HG03457 (cell line): ENCODE data around the gene NMD3.
"Not testable (repeated sequence)": the region's sequence is repeated elsewhere in the genome, so short reads cannot be mapped to it uniquely, and the experiment has no call there.

Experiments used
- ATAC-seq: cut with Tn5 transposase; IDR thresholded peaks from one replicate; pipeline ENCODE4 v1.9.1; 2021; ENCODE audit warnings: moderate number of reproducible peaks; ENCODE audit not compliant: unreplicated experiment

The NMD3 gene

DNA sequence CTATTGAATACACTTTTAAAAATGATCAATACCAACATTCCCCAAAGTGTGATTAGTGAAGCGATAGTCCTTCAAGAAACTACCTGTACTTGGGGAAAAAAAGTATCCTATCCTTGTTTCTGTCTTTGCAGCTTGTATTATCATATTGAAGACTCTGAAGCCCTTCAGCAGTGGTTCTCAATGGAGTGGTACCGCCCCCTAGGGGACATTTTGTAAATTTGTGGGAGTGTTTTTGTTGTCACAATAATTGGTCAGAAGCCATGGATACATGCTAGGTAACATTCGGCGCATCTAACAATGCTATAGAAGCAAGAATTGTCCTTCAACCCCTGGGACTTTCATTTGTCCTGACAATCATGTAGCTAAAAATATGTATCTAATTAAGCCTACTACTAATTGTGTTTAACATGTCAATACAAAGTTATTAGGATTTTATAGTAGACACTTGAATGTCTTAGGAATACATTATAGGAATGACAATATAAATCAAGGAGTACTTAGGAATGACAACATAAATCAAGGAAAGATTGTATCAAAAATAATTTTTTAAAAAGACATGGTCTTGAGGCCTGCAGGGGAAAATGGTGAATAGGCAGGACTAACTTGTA is 53.7 kb downstream of the NMD3 start:
- no peak for ATAC-seq

DNA sequence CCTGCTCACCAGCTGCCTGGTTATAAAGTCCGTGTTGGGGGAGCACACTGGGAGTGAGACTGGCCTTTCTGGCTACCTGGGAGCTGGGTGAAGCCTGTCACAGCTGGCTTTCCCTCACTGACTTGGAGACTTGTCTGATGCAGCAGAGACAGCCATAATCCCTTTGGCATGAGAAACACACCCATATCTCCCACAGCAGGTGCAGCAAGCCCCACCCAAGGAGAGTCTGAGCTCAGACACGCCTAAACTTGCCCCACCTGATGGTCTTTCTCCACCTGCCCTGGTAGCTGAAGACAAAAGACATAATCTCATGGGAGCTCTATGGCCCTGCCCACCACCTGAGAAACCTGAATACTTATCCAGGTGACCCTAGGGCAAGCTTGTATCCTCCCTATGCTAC is 54.8 kb downstream of the NMD3 start:
- ATAC-seq: no peak

DNA sequence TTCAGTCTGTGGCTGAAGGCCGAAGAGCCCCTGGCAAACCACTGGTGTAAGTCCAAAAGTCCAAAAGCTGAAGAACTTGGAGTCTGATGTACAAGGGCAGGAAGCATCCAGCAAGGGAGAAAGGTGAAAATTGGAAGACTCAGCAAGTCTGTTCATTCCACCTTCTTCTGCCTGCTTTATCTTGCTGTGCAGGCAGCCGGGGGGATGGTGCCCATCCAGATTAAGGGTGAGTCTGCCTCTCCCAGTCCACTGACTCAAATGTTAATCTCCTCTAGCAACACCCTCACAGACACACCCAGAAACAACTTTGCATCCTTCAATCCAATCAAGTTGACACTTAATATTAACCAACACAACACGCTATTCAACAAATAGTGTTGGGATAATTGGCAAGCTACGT is 61.3 kb downstream of the NMD3 start:
- not testable (repeated sequence) for ATAC-seq

DNA sequence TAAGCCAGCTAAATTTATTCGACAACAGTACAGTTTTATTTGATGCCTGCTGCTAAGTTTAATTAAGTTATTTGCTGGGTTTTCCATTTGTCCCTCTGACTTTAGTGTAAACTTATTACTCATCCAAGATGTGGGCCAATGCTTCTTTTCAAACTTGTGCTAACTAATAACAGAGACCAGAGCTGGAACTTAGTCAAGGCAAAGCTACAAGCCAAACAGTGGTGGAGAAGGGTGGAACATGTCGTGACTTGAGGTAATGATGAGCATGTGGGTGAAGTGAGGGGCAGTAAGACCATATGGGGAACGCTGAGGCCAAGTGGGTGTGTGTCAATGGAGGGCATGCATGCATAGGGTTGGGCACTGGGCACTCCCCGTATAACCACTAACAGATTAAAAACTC is 63.9 kb downstream of the NMD3 start:
- no peak for ATAC-seq

DNA sequence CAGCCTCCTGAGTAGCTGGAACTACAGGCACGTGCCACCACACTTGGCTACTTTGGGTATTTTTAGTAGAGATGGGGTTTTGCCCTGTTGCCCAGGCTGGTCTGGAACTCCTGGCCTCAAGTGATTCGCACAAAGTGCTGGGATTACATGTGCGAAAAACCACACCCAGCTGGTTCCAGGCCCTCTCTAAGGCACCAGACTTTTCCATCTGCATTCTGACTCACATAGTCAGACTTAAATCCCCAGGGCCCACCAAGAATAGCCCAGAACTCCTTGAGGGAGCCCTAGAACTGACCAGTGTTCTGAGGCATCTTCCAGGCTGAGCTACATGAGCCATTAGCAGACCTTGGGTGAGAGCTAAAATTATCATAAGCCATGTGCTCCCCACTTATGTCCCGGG is 68.1 kb downstream of the NMD3 start:
- no peak for ATAC-seq

DNA sequence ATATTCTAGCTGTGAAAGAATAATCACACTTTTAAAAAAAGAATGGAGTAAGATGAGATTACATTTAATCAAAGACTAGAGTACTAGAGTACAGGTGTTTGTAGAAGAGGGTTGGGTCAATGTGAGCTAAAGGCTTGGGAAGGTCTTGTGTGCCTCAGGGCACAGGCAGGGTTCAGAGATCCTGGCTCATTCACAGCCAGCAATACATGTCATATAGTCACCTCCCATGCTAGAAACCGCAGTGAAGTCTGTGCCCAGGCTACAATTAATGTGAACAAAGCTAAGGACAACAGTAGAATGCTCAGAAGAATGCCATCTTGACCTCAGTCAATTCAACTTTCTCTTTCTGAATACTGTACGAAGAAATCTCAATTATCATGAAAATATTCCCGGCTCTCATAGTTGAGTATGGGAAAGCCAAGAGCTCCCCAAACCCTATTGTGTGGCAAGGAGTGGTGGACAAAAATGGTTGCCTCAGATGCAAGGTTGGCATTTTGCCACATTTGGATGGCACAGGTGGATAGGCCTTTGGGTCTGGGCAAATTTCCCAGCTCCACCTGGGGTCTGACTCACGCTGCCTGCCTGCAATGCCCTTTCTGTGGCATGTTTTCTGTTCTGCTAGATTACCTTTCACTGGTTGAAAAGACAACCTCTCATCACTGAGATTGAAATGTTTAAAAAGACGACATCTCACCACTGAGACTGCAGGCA is 70.2 kb downstream of the NMD3 start:
- no peak for ATAC-seq

DNA sequence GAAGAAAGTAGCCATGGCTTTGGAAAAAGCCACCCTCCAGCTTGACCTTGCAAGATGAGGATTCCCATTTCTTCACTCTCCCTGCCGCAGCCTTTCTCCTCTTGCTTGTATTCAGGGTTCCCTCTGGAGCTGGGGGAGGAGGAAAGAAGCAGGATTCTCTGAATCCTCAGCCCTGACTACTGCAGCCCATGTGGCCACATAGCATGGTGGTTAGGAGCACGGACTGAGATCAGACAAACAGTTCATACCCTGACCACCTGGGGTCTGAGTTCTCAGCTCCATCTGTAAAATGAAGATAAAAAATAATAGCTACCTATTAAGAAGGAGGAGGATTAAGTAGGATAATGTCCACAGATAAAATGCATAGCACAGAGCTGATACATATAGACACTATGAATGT is 72.3 kb downstream of the NMD3 start:
- ATAC-seq: no peak

DNA sequence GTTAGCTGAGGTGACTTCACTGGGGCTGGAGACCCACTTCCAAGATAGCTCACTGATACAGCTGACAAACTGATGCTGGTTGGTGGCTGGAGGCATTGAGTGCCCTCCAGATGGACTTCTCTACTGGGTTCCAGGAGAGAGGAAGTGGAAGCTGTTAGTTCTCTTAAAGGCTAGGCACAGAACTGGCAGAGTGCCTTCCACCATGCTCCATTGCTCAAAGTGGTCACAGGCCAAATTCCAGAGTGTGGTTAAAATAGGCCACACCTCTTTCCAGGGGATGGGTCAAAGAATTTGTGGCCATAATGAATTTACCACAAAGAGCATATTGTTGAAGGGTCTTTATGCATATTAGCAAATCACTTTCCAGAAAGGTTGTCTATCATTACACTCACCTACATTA is 74.2 kb downstream of the NMD3 start:
- no peak for ATAC-seq

DNA sequence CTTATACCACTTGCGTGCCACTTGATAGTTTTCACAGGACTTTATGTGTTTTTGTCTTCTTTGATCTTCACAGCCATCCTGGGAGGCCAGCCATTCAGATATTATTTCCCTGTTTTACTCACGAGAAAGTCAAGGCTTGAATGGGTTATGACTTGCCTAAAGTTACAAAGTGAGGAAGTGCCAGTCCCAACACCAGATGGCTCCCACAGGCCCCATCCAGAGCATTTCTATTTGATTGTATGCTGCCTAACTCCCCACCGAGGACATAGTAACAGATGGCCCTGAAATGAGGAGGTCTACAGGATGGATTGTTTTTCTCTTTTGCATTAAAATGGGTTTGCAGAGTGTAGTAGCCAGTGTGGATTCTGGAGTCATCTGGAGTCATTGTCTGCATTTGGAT is 75.7 kb downstream of the NMD3 start:
- no peak for ATAC-seq
